IPS-NIHi7 (cell line): ENCODE results near the gene UPK3B.
"Not testable (repeated sequence)": the region's sequence is repeated elsewhere in the genome, so short reads cannot be mapped to it uniquely, and the experiment has no call there.

ENCODE experiments used
- DNase-seq: peaks from one replicate; pipeline ENCODE4 v3.0.0; 2012; ENCODE audit warnings: mixed read lengths; ENCODE audit errors: extremely low spot score

The UPK3B gene

GRCh38 chr7:76492139-76492538 is 18.2 kb upstream of the UPK3B start:
- DNase-seq, result not testable (repeated sequence)

GRCh38 chr7:76495717-76496116 is 14.6 kb upstream of the UPK3B start:
- DNase-seq, result not testable (repeated sequence)

GRCh38 chr7:76497918-76498582 is 12.3 kb upstream of the UPK3B start:
- not testable (repeated sequence) for DNase-seq

GRCh38 chr7:76498583-76499200 is 11.7 kb upstream of the UPK3B start:
- DNase-seq, result not testable (repeated sequence)

- not testable (repeated sequence) for DNase-seq
These were observed 11.0 kb upstream of the UPK3B start for GRCh38 chr7:76499201-76499923.

GRCh38 chr7:76499924-76500241 is 10.5 kb upstream of the UPK3B start:
- DNase-seq, result not testable (repeated sequence)

- DNase-seq, result not testable (repeated sequence)
These were observed 8.1 kb upstream of the UPK3B start for GRCh38 chr7:76502224-76502623.

GRCh38 chr7:76502836-76503235 is 7.5 kb upstream of the UPK3B start:
- not testable (repeated sequence) for DNase-seq

GRCh38 chr7:76503244-76503643 is 7.1 kb upstream of the UPK3B start:
- DNase-seq, result not testable (repeated sequence)

GRCh38 chr7:76504351-76505167 is 5.8 kb upstream of the UPK3B start:
- DNase-seq, result not testable (repeated sequence)

GRCh38 chr7:76505168-76506080 is 4.9 kb upstream of the UPK3B start:
- DNase-seq, result peak; percentile 7

GRCh38 chr7:76506081-76506440 is 4.3 kb upstream of the UPK3B start:
- DNase-seq, result no peak

GRCh38 chr7:76506643-76507042 is 3.7 kb upstream of the UPK3B start:
- not testable (repeated sequence) for DNase-seq

- DNase-seq, result no peak
These were observed 2.5 kb upstream of the UPK3B start for GRCh38 chr7:76507723-76508406.

GRCh38 chr7:76511200-76511910 is 1.0 kb downstream of the UPK3B start:
- not testable (repeated sequence) for DNase-seq

- DNase-seq, result not testable (repeated sequence)
These were observed 1.8 kb downstream of the UPK3B start for GRCh38 chr7:76511911-76512885.

GRCh38 chr7:76512941-76513816 is 2.8 kb downstream of the UPK3B start:
- peak; percentile 59 for DNase-seq
